Mucosa of descending colon (tissue), 3 donors: ENCODE results near the gene SUN3. TPM values are rescaled to one million over a fixed set of nuclear protein-coding genes. Genes with fewer than 3 reads are reported as not detected.

Experiments
- ATAC-seq: fragments of 200-7000 bp; cut with Tn5 transposase; one replicate; pipeline ENCODE4 v1.9.1; 2020; ENCODE audit warnings: mild to moderate bottlenecking, moderate library complexity
- DNase-seq, 3 donors: peaks; one replicate each; pipeline ENCODE4 v3.0.0-alpha.2; 2020
- H3K36me3 ChIP-seq: fragments of 200-600 bp; one replicate; pipeline ENCODE4 v1.8.0; 2021; ENCODE audit warnings: low read depth, mild to moderate bottlenecking
- H3K4me1 ChIP-seq: fragments of 200-600 bp; one replicate; pipeline ENCODE4 v1.8.0; 2021; ENCODE audit warnings: low read depth, mild to moderate bottlenecking
- H3K4me3 ChIP-seq: fragments of 200-600 bp; one replicate; pipeline ENCODE4 v1.8.0; 2021; ENCODE audit warnings: mild to moderate bottlenecking
- H3K9me3 ChIP-seq: fragments of 200-600 bp; one replicate; pipeline ENCODE4 v1.8.0; 2021; ENCODE audit warnings: mild to moderate bottlenecking
- CTCF ChIP-seq: fragments of 200-600 bp; IDR thresholded peaks from one replicate; pipeline ENCODE4 v1.8.0; 2022; ENCODE audit warnings: antibody characterized with exemption, mild to moderate bottlenecking
- intact Hi-C, 2 donors: fragments of 100-400 bp; cut with DNase I in 1 of 2; cut with micrococcal nuclease in 1 of 2; formaldehyde crosslinking; loops; one replicate each; pipeline versions ENCODE4 v1.11.0 to v1.11.1; 2022; cut with DNase I, micrococcal nuclease
- total RNA-seq, 3 donors: library from RNA; stranded (reverse); fragmentation: NEBNext Ultra II Directional in 2 of 3; extraction: Animal tissue kit (Norgen Biotek cat#: 25700) in 2 of 3; gene quantifications; one replicate each; pipeline versions ENCODE4 v1.2.1 to v1.2.4, GENCODE V29; 2021 to 2023
- donor health status: DM: no; HTN: no; CAD: no; lungs with moderate emphysema.
- donor health status: DM: no; HTN: no; CAD: no.
- donor health status: DM: no; HTN: yes; CAD: no.

The SUN3 gene
- total RNA-seq, 3 donors from 2014 or later = 0.31 TPM; not detected in 2

- intact Hi-C loops = no loop called here
- no peak for ATAC-seq
Observed at GRCh38 chr7:47973739-47974138, 55.2 kb downstream of the SUN3 start.

DNA sequence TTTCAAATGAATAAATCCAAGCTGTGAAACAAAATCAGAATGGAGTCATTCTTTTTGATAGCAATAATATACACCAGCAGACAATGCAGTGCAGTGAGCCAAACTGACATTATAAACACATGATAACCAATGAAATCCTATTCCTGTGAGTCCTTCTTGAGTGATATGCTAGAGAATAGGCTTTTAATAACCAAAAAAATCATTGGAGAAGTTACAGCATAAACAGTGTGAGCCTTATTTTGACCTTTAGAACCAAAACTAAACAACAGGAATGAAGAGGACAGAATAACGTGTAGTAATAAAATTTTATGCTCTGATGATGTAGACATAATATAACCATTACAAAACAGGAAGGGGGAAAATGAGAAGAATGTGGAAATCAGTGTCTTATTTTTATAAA, 58.1 kb downstream of the SUN3 start:
- Histone ChIP-seq H3K9me3 (no peaks in the 10 kb centered on the region), H3K36me3 (peaks cover 7% of the 10 kb centered on the region), H3K4me1 (peaks cover 15% of the 10 kb centered on the region), H3K4me3 (no peak overlapping the region)
- DNase-seq (no peak), ATAC-seq (peak; percentile 70)
- no peak for TF ChIP-seq CTCF
- intact Hi-C loops = no loop called here

More at GRCh38 chr7:47973739-47974138, 55.2 kb downstream of the SUN3 start:
- Histone ChIP-seq H3K4me3 (no peak overlapping the region), H3K4me1 (peaks cover 18% of the 10 kb centered on the region), H3K36me3 (peaks cover 6% of the 10 kb centered on the region), H3K9me3 (no peaks in the 10 kb centered on the region)
- DNase-seq = no peak
- TF ChIP-seq CTCF = no peak

DNA sequence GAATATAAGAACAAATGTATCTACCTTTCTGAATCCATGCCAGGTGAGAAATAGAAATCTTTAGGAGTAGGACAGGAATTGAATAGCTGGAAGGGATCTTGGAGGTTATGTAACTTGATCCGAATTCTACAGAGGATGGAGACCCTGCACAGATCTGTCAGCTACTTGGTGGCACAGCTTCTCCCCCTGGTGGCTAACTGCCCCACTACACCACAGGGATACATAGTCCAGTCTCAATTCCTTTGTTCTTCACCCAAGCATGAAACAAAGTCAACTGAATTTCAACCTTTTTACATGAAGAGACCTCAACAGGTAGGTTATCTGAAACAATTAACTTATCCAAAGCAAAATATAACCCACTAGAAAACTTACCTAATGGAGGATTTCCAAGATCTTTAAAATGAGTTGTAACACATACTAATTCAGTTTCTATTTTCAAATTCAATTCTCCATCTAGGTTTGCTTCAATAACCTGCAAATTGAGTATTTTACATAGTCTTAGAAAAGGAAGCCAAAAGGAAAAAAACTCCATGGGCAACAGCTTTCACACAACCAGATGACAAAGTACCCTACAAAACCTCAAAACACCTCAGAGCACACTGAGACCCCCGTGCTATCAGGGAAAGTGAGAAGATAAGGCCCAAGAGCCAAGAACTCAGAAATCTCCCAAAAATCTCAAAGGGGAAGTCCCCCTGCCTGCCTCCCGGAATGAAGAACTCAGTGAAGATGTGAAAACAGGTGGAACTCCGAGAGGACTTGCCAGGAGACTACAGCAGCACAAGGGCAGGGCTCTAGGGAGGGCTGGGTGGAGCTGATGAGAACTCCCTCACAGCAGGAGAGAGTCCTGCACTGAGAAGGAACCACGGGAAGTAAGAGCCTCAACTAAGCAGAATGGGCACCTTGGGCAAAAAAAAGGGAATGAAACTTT, 59.8 kb downstream of the SUN3 start:
- intact Hi-C loops = no loop called here
- no peak overlapping the region for H3K4me3 ChIP-seq
- no peaks in the 10 kb centered on the region for H3K9me3 ChIP-seq
- H3K4me1 ChIP-seq = peaks cover 15% of the 10 kb centered on the region
- ATAC-seq = peak; percentile 86
- peak in 2 of 3 donors; percentile 76 to 87 for DNase-seq
- TF ChIP-seq CTCF = peak; percentile 57
- H3K36me3 ChIP-seq = peaks cover 17% of the 10 kb centered on the region

DNA sequence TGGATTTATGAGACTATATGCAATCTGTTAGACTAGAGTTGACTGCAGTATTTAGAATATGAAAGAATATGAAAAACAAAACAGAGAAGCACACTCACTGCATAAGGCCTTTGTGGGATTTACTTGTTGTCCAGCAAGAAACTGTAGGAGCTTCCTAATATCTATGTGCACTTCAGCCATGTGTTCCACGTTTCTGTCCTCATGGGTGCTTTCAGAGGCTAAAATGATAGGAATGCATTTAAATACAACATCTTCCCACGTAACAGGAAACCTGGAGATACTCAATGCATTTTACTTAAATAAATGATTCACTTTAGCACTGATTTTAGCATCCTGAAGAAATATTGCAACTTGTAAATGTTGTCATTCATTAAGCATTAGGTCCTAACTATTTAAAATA, 61.2 kb downstream of the SUN3 start:
- Histone ChIP-seq H3K4me3 (no peak overlapping the region), H3K9me3 (no peaks in the 10 kb centered on the region), H3K36me3 (peaks cover 17% of the 10 kb centered on the region), H3K4me1 (peaks cover 15% of the 10 kb centered on the region)
- DNase-seq (no peak), ATAC-seq (no peak)
- intact Hi-C loops = no loop called here
- no peak for TF ChIP-seq CTCF

DNA sequence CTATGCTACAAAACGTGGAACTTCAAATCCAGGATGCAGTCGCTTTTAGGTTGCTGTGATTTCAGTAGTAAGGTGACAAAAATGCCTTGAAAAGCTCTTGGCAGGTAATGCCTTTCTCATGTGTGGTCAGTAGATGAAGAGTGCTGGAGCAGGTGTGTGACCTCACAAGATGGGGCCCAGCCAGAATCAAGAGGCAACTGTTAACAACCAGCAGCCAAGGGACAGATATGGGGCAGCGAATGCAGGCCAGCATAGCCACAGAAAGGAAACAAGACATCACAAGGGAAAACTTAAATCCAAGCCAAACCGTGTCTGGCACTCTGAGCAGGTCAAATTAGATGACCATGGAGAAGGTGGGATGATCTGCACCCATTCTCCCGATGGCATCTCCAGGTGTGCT, 61.8 kb downstream of the SUN3 start:
- Histone ChIP-seq H3K9me3 (no peaks in the 10 kb centered on the region), H3K4me3 (no peak overlapping the region)
- intact Hi-C loops = no loop called here

More for the DNA sequence above, 61.8 kb downstream of the SUN3 start:
- ATAC-seq = no peak
- H3K4me1 ChIP-seq = peaks cover 15% of the 10 kb centered on the region
- DNase-seq = no peak
- no peak for TF ChIP-seq CTCF
- H3K36me3 ChIP-seq = peaks cover 17% of the 10 kb centered on the region
